ENCODE data around the gene SMOC2.

The SMOC2 gene

GRCh38 chr6:168546151-168546550 is 105.2 kb downstream of the SMOC2 start:
- Histone ChIP-seq H3K36me3 (ENCODE audit: control insufficient read depth, insufficient read depth, low read length, severe bottlenecking) (no peaks in the 10 kb centered on the region), H3K4me3 (ENCODE audit: low read length) (peak overlapping the region; percentile 16), H3K9me3 (ENCODE audit: control insufficient read depth, low read length) (no peaks in the 10 kb centered on the region), H3K4me1 (ENCODE audit: control insufficient read depth, insufficient read depth, low read length) (peaks cover 36% of the 10 kb centered on the region), H3K9ac (ENCODE audit: low read length) (peak overlapping the region; percentile 75), H3K27me3 (replicated peaks; ENCODE audit: control insufficient read depth, insufficient read depth, low read length) (no peaks in the 10 kb centered on the region)
- DNase-seq (ENCODE audit: low read depth) = no peak

GRCh38 chr6:168546730-168547129 is 105.7 kb downstream of the SMOC2 start:
- Histone ChIP-seq H3K9ac (ENCODE audit: low read length) (peak overlapping the region; percentile 75), H3K4me3 (ENCODE audit: low read length) (peak overlapping the region; percentile 16), H3K27me3 (replicated peaks; ENCODE audit: control insufficient read depth, insufficient read depth, low read length) (no peaks in the 10 kb centered on the region), H3K36me3 (ENCODE audit: control insufficient read depth, insufficient read depth, low read length, severe bottlenecking) (no peaks in the 10 kb centered on the region), H3K9me3 (ENCODE audit: control insufficient read depth, low read length) (no peaks in the 10 kb centered on the region), H3K4me1 (ENCODE audit: control insufficient read depth, insufficient read depth, low read length) (peaks cover 30% of the 10 kb centered on the region)
- no peak for DNase-seq (ENCODE audit: low read depth)

GRCh38 chr6:168550326-168550725 is 109.3 kb downstream of the SMOC2 start:
- peaks cover 13% of the 10 kb centered on the region for H3K4me1 ChIP-seq (ENCODE audit: control insufficient read depth, insufficient read depth, low read length)
- DNase-seq (ENCODE audit: low read depth) = no peak
- no peak overlapping the region for H3K4me3 ChIP-seq (ENCODE audit: low read length)
- no peaks in the 10 kb centered on the region for H3K36me3 ChIP-seq (ENCODE audit: control insufficient read depth, insufficient read depth, low read length, severe bottlenecking)
- H3K9me3 ChIP-seq (ENCODE audit: control insufficient read depth, low read length) = no peaks in the 10 kb centered on the region
- no peak overlapping the region for H3K9ac ChIP-seq (ENCODE audit: low read length)
- H3K27me3 ChIP-seq (replicated peaks; ENCODE audit: control insufficient read depth, insufficient read depth, low read length) = no peaks in the 10 kb centered on the region

- Histone ChIP-seq H3K9ac (ENCODE audit: low read length) (no peak overlapping the region), H3K4me3 (ENCODE audit: low read length) (no peak overlapping the region), H3K4me1 (ENCODE audit: control insufficient read depth, insufficient read depth, low read length) (peaks cover under 1% of the 10 kb centered on the region), H3K27me3 (replicated peaks; ENCODE audit: control insufficient read depth, insufficient read depth, low read length) (no peaks in the 10 kb centered on the region), H3K36me3 (ENCODE audit: control insufficient read depth, insufficient read depth, low read length, severe bottlenecking) (no peaks in the 10 kb centered on the region), H3K9me3 (ENCODE audit: control insufficient read depth, low read length) (no peaks in the 10 kb centered on the region)
- DNase-seq (ENCODE audit: low read depth) = no peak
Observed at GRCh38 chr6:168554472-168554871, 113.5 kb downstream of the SMOC2 start.

- DNase-seq (ENCODE audit: low read depth) = no peak
- Histone ChIP-seq H3K4me1 (ENCODE audit: control insufficient read depth, insufficient read depth, low read length) (peaks cover 7% of the 10 kb centered on the region), H3K4me3 (ENCODE audit: low read length) (no peak overlapping the region), H3K27me3 (replicated peaks; ENCODE audit: control insufficient read depth, insufficient read depth, low read length) (no peaks in the 10 kb centered on the region), H3K9ac (ENCODE audit: low read length) (no peak overlapping the region), H3K9me3 (ENCODE audit: control insufficient read depth, low read length) (no peaks in the 10 kb centered on the region), H3K36me3 (ENCODE audit: control insufficient read depth, insufficient read depth, low read length, severe bottlenecking) (no peaks in the 10 kb centered on the region)
Observed at GRCh38 chr6:168554898-168555617, 114.1 kb downstream of the SMOC2 start.

GRCh38 chr6:168555618-168556273 is 114.8 kb downstream of the SMOC2 start:
- DNase-seq (ENCODE audit: low read depth) = no peak
- peaks cover 9% of the 10 kb centered on the region for H3K4me1 ChIP-seq (ENCODE audit: control insufficient read depth, insufficient read depth, low read length)
- H3K9me3 ChIP-seq (ENCODE audit: control insufficient read depth, low read length) = no peaks in the 10 kb centered on the region
- H3K9ac ChIP-seq (ENCODE audit: low read length) = no peak overlapping the region
- H3K36me3 ChIP-seq (ENCODE audit: control insufficient read depth, insufficient read depth, low read length, severe bottlenecking) = no peaks in the 10 kb centered on the region
- no peak overlapping the region for H3K4me3 ChIP-seq (ENCODE audit: low read length)
- no peaks in the 10 kb centered on the region for H3K27me3 ChIP-seq (replicated peaks; ENCODE audit: control insufficient read depth, insufficient read depth, low read length)

- Histone ChIP-seq H3K36me3 (ENCODE audit: control insufficient read depth, insufficient read depth, low read length, severe bottlenecking) (no peaks in the 10 kb centered on the region), H3K4me3 (ENCODE audit: low read length) (no peak overlapping the region), H3K27me3 (replicated peaks; ENCODE audit: control insufficient read depth, insufficient read depth, low read length) (no peaks in the 10 kb centered on the region), H3K9ac (ENCODE audit: low read length) (no peak overlapping the region), H3K4me1 (ENCODE audit: control insufficient read depth, insufficient read depth, low read length) (peaks cover 9% of the 10 kb centered on the region), H3K9me3 (ENCODE audit: control insufficient read depth, low read length) (no peaks in the 10 kb centered on the region)
- DNase-seq (ENCODE audit: low read depth) = no peak
Observed at GRCh38 chr6:168557512-168557911, 116.5 kb downstream of the SMOC2 start.

- Histone ChIP-seq H3K4me3 (ENCODE audit: low read length) (no peak overlapping the region), H3K9ac (ENCODE audit: low read length) (no peak overlapping the region), H3K4me1 (ENCODE audit: control insufficient read depth, insufficient read depth, low read length) (peaks cover 9% of the 10 kb centered on the region), H3K36me3 (ENCODE audit: control insufficient read depth, insufficient read depth, low read length, severe bottlenecking) (no peaks in the 10 kb centered on the region), H3K9me3 (ENCODE audit: control insufficient read depth, low read length) (no peaks in the 10 kb centered on the region), H3K27me3 (replicated peaks; ENCODE audit: control insufficient read depth, insufficient read depth, low read length) (no peaks in the 10 kb centered on the region)
- DNase-seq (ENCODE audit: low read depth) = no peak
Observed at GRCh38 chr6:168558686-168559085, 117.7 kb downstream of the SMOC2 start.

- Histone ChIP-seq H3K4me1 (ENCODE audit: control insufficient read depth, insufficient read depth, low read length) (peaks cover 9% of the 10 kb centered on the region), H3K4me3 (ENCODE audit: low read length) (no peak overlapping the region), H3K9ac (ENCODE audit: low read length) (no peak overlapping the region), H3K27me3 (replicated peaks; ENCODE audit: control insufficient read depth, insufficient read depth, low read length) (no peaks in the 10 kb centered on the region), H3K9me3 (ENCODE audit: control insufficient read depth, low read length) (no peaks in the 10 kb centered on the region), H3K36me3 (ENCODE audit: control insufficient read depth, insufficient read depth, low read length, severe bottlenecking) (no peaks in the 10 kb centered on the region)
- DNase-seq (ENCODE audit: low read depth) = no peak
Observed at GRCh38 chr6:168559574-168560098, 118.7 kb downstream of the SMOC2 start.

GRCh38 chr6:168560126-168560525 is 119.1 kb downstream of the SMOC2 start:
- no peaks in the 10 kb centered on the region for H3K9me3 ChIP-seq (ENCODE audit: control insufficient read depth, low read length)
- H3K4me3 ChIP-seq (ENCODE audit: low read length) = no peak overlapping the region
- no peaks in the 10 kb centered on the region for H3K36me3 ChIP-seq (ENCODE audit: control insufficient read depth, insufficient read depth, low read length, severe bottlenecking)
- no peak overlapping the region for H3K9ac ChIP-seq (ENCODE audit: low read length)
- no peaks in the 10 kb centered on the region for H3K27me3 ChIP-seq (replicated peaks; ENCODE audit: control insufficient read depth, insufficient read depth, low read length)
- peaks cover 9% of the 10 kb centered on the region for H3K4me1 ChIP-seq (ENCODE audit: control insufficient read depth, insufficient read depth, low read length)
- no peak for DNase-seq (ENCODE audit: low read depth)

GRCh38 chr6:168562576-168563151 is 121.7 kb downstream of the SMOC2 start:
- no peaks in the 10 kb centered on the region for H3K36me3 ChIP-seq (ENCODE audit: control insufficient read depth, insufficient read depth, low read length, severe bottlenecking)
- H3K4me1 ChIP-seq (ENCODE audit: control insufficient read depth, insufficient read depth, low read length) = peaks cover 9% of the 10 kb centered on the region
- H3K27me3 ChIP-seq (replicated peaks; ENCODE audit: control insufficient read depth, insufficient read depth, low read length) = no peaks in the 10 kb centered on the region
- no peak overlapping the region for H3K9ac ChIP-seq (ENCODE audit: low read length)
- no peak overlapping the region for H3K4me3 ChIP-seq (ENCODE audit: low read length)
- no peak for DNase-seq (ENCODE audit: low read depth)
- H3K9me3 ChIP-seq (ENCODE audit: control insufficient read depth, low read length) = no peaks in the 10 kb centered on the region
